ENCODE results near the gene SNHG17.
"Not testable (repeated sequence)": the region's sequence is repeated elsewhere in the genome, so short reads cannot be mapped to it uniquely, and the experiment has no call there.

SNHG17 gene

GRCh38 chr20:38447251-38447661, 12.1 kb upstream of the SNHG17 start:
- DNase-seq = no peak

GRCh38 chr20:38446441-38447209, 11.5 kb upstream of the SNHG17 start:
- DNase-seq = peak; percentile 93

- no peak for DNase-seq
These were observed 10.8 kb upstream of the SNHG17 start for GRCh38 chr20:38445901-38446425.

- DNase-seq = no peak
These were observed 10.3 kb upstream of the SNHG17 start for GRCh38 chr20:38445381-38445796.

GRCh38 chr20:38441916-38442315, 6.8 kb upstream of the SNHG17 start:
- DNase-seq = no peak

GRCh38 chr20:38441110-38441509, 6.0 kb upstream of the SNHG17 start:
- not testable (repeated sequence) for DNase-seq

GRCh38 chr20:38437796-38438195, 2.7 kb upstream of the SNHG17 start:
- no peak for DNase-seq

- no peak for DNase-seq
These were observed 419 bp upstream of the SNHG17 start for GRCh38 chr20:38435555-38435939.

- DNase-seq = peak; percentile 20
These were observed 807 bp downstream of the SNHG17 start for GRCh38 chr20:38434301-38434741.

GRCh38 chr20:38433304-38433972, 1.7 kb downstream of the SNHG17 start:
- no peak for DNase-seq

- DNase-seq = not testable (repeated sequence)
These were observed 2.3 kb downstream of the SNHG17 start for GRCh38 chr20:38432870-38433269.

GRCh38 chr20:38432292-38432691, 2.8 kb downstream of the SNHG17 start:
- DNase-seq = no peak

- no peak for DNase-seq
These were observed 4.3 kb downstream of the SNHG17 start for GRCh38 chr20:38430679-38431325.

- no peak for DNase-seq
These were observed 5.8 kb downstream of the SNHG17 start for GRCh38 chr20:38429301-38429700.

- no peak for DNase-seq
These were observed 6.3 kb downstream of the SNHG17 start for GRCh38 chr20:38428800-38429199.

- no peak for DNase-seq
These were observed 7.5 kb downstream of the SNHG17 start for GRCh38 chr20:38427655-38428023.

GRCh38 chr20:38426006-38426897, 8.9 kb downstream of the SNHG17 start:
- DNase-seq = no peak

- DNase-seq = no peak
These were observed 10.7 kb downstream of the SNHG17 start for GRCh38 chr20:38424401-38424800.

- no peak for DNase-seq
These were observed 11.6 kb downstream of the SNHG17 start for GRCh38 chr20:38423541-38423940.

GRCh38 chr20:38421915-38422314, 13.2 kb downstream of the SNHG17 start:
- DNase-seq = no peak

- no peak for DNase-seq
These were observed 14.6 kb downstream of the SNHG17 start for GRCh38 chr20:38420388-38421085.
